H1 (cell line): Measurements from ENCODE around the gene TEKTIP1. TPM values are rescaled to one million over a fixed set of nuclear protein-coding genes. Genes with fewer than 3 reads are reported as not detected.

Experiments used
- CTCF ChIA-PET: fragments of 300-600 bp; sonication (Branson Sonifier 250); formaldehyde crosslinking; loops from one replicate; lab custom pipeline; 2021; ENCODE audit not compliant: partially characterized antibody; lab: Charles Lee
- POLR2A ChIA-PET: fragments of 300-600 bp; sonication (Branson Sonifier 250); formaldehyde crosslinking; loops from one replicate; lab custom pipeline; 2021; ENCODE audit warnings: inconsistent platforms; ENCODE audit not compliant: partially characterized antibody; lab: Charles Lee
- DNase-seq, 2 experiments: peaks; one replicate each; pipeline versions ENCODE4 v3.0.0 to v3.0.0-alpha.2; 2010 to 2022; ENCODE audit warnings: low spot score in 2 of 2, low read depth in 1 of 2, mixed read lengths in 1 of 2
- FAIRE-seq: peaks from 2 replicates; lab custom pipeline; 2011; peaks lifted over from hg19 to GRCh38; lab: Jason Lieb, UNC
- H2AFZ ChIP-seq: 2 replicates; pipeline ENCODE4 v1.8.1; 2012; ENCODE audit warnings: low read length, inconsistent platforms
- H2AK5ac ChIP-seq: 2 replicates; pipeline ENCODE4 v1.6.1; 2013; ENCODE audit warnings: low read depth, low read length
- H2BK120ac ChIP-seq: replicated peaks from 2 replicates; pipeline ENCODE3; 2013; ENCODE audit warnings: low read depth, low read length, inconsistent platforms
- H2BK12ac ChIP-seq: 2 replicates; pipeline ENCODE4 v1.6.1; 2013; ENCODE audit warnings: low read depth, low read length
- H2BK15ac ChIP-seq: 2 replicates; pipeline ENCODE4 v1.6.1; 2013; ENCODE audit warnings: low read length
- H2BK20ac ChIP-seq: 2 replicates; pipeline ENCODE4 v1.6.1; 2013; ENCODE audit warnings: low read length
- H2BK5ac ChIP-seq: 2 replicates; pipeline ENCODE4 v1.6.1; 2013; ENCODE audit warnings: low read depth, low read length
- H3K14ac ChIP-seq: 2 replicates; pipeline ENCODE4 v1.6.1; 2013; ENCODE audit warnings: inconsistent platforms; ENCODE audit not compliant: insufficient read length
- H3K18ac ChIP-seq: 2 replicates; pipeline ENCODE4 v1.6.1; 2013; ENCODE audit warnings: low read length; ENCODE audit errors: extremely low read depth
- H3K23ac ChIP-seq: 2 replicates; pipeline ENCODE4 v1.6.1; 2013; ENCODE audit warnings: inconsistent platforms; ENCODE audit not compliant: insufficient read length
- H3K23me2 ChIP-seq: 2 replicates; pipeline ENCODE4 v1.6.1; 2013; ENCODE audit warnings: low read depth, low read length
- H3K27ac ChIP-seq: 2 replicates; pipeline ENCODE4 v1.6.1; 2011; ENCODE audit warnings: low read depth, low read length, inconsistent platforms
- H3K27me3 ChIP-seq, 4 experiments: replicated peaks in 1 of 4; 1 replicate in 1 of 4; 2 replicates in 3 of 4; pipeline versions ENCODE4 v1.6.1 to v1.8.1; 2011 to 2013; ENCODE audit warnings: low read length in 3 of 4, mild to moderate bottlenecking in 3 of 4, inconsistent platforms in 2 of 4, mixed read lengths in 2 of 4, moderate library complexity in 1 of 4; ENCODE audit not compliant: control insufficient read depth in 3 of 4, insufficient read depth in 3 of 4; ENCODE audit errors: extremely low read depth in 1 of 4
- H3K36me3 ChIP-seq, 4 experiments: 2 replicates each; pipeline versions ENCODE4 v1.6.1 to v1.8.1; 2011 to 2013; ENCODE audit warnings: mild to moderate bottlenecking in 4 of 4, low read length in 3 of 4, moderate library complexity in 2 of 4, control low read depth in 1 of 4, inconsistent platforms in 1 of 4; ENCODE audit not compliant: insufficient read depth in 4 of 4, control insufficient read depth in 2 of 4
- H3K4ac ChIP-seq: replicated peaks from 2 replicates; pipeline ENCODE3; 2013; ENCODE audit warnings: low read length, low read depth, mixed read lengths, inconsistent platforms; ENCODE audit not compliant: insufficient read length
- H3K4me1 ChIP-seq, 4 experiments: replicated peaks in 1 of 4; 1 replicate in 1 of 4; 2 replicates in 3 of 4; pipeline versions ENCODE4 v1.6.1 to v1.8.1; 2011 to 2013; ENCODE audit warnings: low read length in 3 of 4, inconsistent platforms in 2 of 4, mixed read lengths in 1 of 4; ENCODE audit not compliant: insufficient read depth in 4 of 4, control insufficient read depth in 3 of 4
- H3K4me2 ChIP-seq, 2 experiments: 2 replicates each; pipeline versions ENCODE4 v1.6.1 to v1.8.1; 2011 to 2013; ENCODE audit warnings: low read depth in 2 of 2, low read length in 2 of 2, control low read depth in 1 of 2, inconsistent platforms in 1 of 2, mild to moderate bottlenecking in 1 of 2; ENCODE audit not compliant: insufficient read depth in 1 of 2
- H3K4me3 ChIP-seq, 4 experiments: fragments of 200-600, 300-600 bp in 1 of 4; sonication (generic), shearing (Covaris generic), sonication (Bioruptor Twin) in 1 of 4; 2 replicates each; pipeline versions ENCODE4 v1.5.1 to v1.8.1; 2011 to 2016; ENCODE audit warnings: low read length in 4 of 4, low read depth in 3 of 4, control low read depth in 2 of 4, inconsistent platforms in 2 of 4, mild to moderate bottlenecking in 2 of 4, mixed read lengths in 1 of 4, moderate library complexity in 1 of 4; ENCODE audit not compliant: insufficient read depth in 2 of 4; ENCODE audit errors: extremely low read depth in 1 of 4
- H3K56ac ChIP-seq: replicated peaks from 2 replicates; pipeline ENCODE3; 2013; ENCODE audit warnings: low read depth, mild to moderate bottlenecking, mixed read lengths, low read length, inconsistent platforms; ENCODE audit not compliant: insufficient read length
- H3K79me1 ChIP-seq: 2 replicates; pipeline ENCODE4 v1.6.1; 2013; ENCODE audit warnings: low read depth, low read length, control low read depth
- H3K79me2 ChIP-seq, 2 experiments: 2 replicates each; pipeline versions ENCODE4 v1.6.1 to v1.8.1; 2012 to 2013; ENCODE audit warnings: low read length in 2 of 2, mild to moderate bottlenecking in 2 of 2, inconsistent platforms in 1 of 2; ENCODE audit not compliant: insufficient read depth in 2 of 2, control insufficient read depth in 1 of 2
- H3K9ac ChIP-seq, 4 experiments: replicated peaks in 1 of 4; 1 replicate in 1 of 4; 2 replicates in 3 of 4; pipeline versions ENCODE4 v1.6.1 to v1.8.1; 2011 to 2013; ENCODE audit warnings: low read depth in 3 of 4, low read length in 3 of 4, control low read depth in 2 of 4, mild to moderate bottlenecking in 2 of 4, moderate library complexity in 2 of 4, inconsistent platforms in 1 of 4; ENCODE audit errors: extremely low read depth in 1 of 4
- H3K9me3 ChIP-seq, 2 experiments: 2 replicates each; pipeline versions ENCODE4 v1.6.1 to v1.8.1; 2012 to 2013; ENCODE audit warnings: mild to moderate bottlenecking in 2 of 2, moderate library complexity in 2 of 2, control low read depth in 1 of 2, inconsistent platforms in 1 of 2, low read depth in 1 of 2, low read length in 1 of 2, mixed read lengths in 1 of 2; ENCODE audit not compliant: insufficient read depth in 2 of 2
- H4K20me1 ChIP-seq, 2 experiments: replicated peaks in 1 of 2; 2 replicates each; pipeline versions ENCODE3 to v1.8.1; 2011 to 2013; ENCODE audit warnings: inconsistent platforms in 2 of 2, low read length in 2 of 2, mild to moderate bottlenecking in 1 of 2; ENCODE audit not compliant: insufficient read depth in 2 of 2, control insufficient read depth in 1 of 2
- H4K5ac ChIP-seq: 2 replicates; pipeline ENCODE4 v1.6.1; 2013; ENCODE audit warnings: low read length, low read depth, mixed read lengths, inconsistent platforms; ENCODE audit not compliant: insufficient read length
- H4K8ac ChIP-seq: 2 replicates; pipeline ENCODE4 v1.8.0; 2013; ENCODE audit warnings: mild to moderate bottlenecking, moderate library complexity, low read length, inconsistent platforms; ENCODE audit not compliant: insufficient read depth; ENCODE audit errors: extremely low read depth
- H4K91ac ChIP-seq: replicated peaks from 2 replicates; pipeline ENCODE3; 2013; ENCODE audit warnings: low read length, mixed read lengths, inconsistent platforms; ENCODE audit not compliant: insufficient read length
- BACH1 ChIP-seq: IDR thresholded peaks from 2 replicates; pipeline ENCODE4 v1.6.1; 2012; ENCODE audit warnings: low read length, improper control_type of control experiment
- CHD2 ChIP-seq: IDR thresholded peaks from 2 replicates; pipeline ENCODE4 v1.6.1; 2012; ENCODE audit warnings: low read length, improper control_type of control experiment
- E2F6 ChIP-seq: IDR thresholded peaks from 2 replicates; pipeline ENCODE4 v1.6.1; 2012; ENCODE audit warnings: inconsistent platforms
- TAF7 ChIP-seq: optimal IDR thresholded peaks from 2 replicates; pipeline ENCODE3; 2011; ENCODE audit warnings: low read depth, mild to moderate bottlenecking, inconsistent platforms, low read length, moderate library complexity, borderline replicate concordance
- WGBS, 2 experiments: shearing (Covaris generic) in 1 of 2; methylation state at CpG; one replicate each; pipeline versions ENCODE4 v1.1.6 to v1.1.7; 2013 to 2015; ENCODE audit warnings: low lambda C conversion rate in 2 of 2, mixed read lengths in 2 of 2, inconsistent platforms in 1 of 2, low coverage in 1 of 2, missing lambda C conversion rate in 1 of 2; ENCODE audit not compliant: insufficient replicate concordance in 2 of 2, insufficient coverage in 1 of 2, insufficient read length in 1 of 2; ENCODE audit errors: extremely low coverage in 1 of 2, missing lambda C conversion rate in 1 of 2; 5-methylcytosine and 5-hydroxymethylcytosine counted together
- polyA plus RNA-seq, 7 experiments: library from polyadenylated mRNA; depleted of rRNA in 3 of 7; stranded (reverse) in 5 of 7; unstranded in 2 of 7; fragments of >200 nt in 5 of 7; fragments of 200-250 nt in 2 of 7; gene quantifications; 1 replicate in 5 of 7; 2 replicates in 1 of 7; 4 replicates in 1 of 7; pipeline versions ENCODE4 v1.2.1 to v1.2.3, GENCODE V29; 2011 to 2013; ENCODE audit warnings: missing spikeins in 2 of 7, mixed read lengths in 2 of 7
- total RNA-seq: library from RNA; stranded (reverse); fragmentation: NEBNext Ultra II Directional; extraction: Animal tissue kit (Norgen Biotek cat#: 25700); gene quantifications from 2 replicates; pipeline ENCODE4 v1.2.1, GENCODE V29; 2021

The TEKTIP1 gene
- total and polyA plus RNA-seq, 2 of the 8 experiments (the other 6 are each of a cell fraction or from before 2014, with no cell fraction given) = 1.1 TPM; not detected in 1

GRCh38 chr19:3503036-3503572, 35.9 kb upstream of the TEKTIP1 start:
- Histone ChIP-seq H2AK5ac (no peak overlapping the region), H3K9me3 (no peaks in the 10 kb centered on the region), H4K91ac (no peak overlapping the region), H3K79me2 (peaks cover 0 to 21% of the 10 kb centered on the region in 2 experiments; a peak in 2 of 4 replicates), H3K23me2 (peaks cover 25% of the 10 kb centered on the region), H3K4ac (no peak overlapping the region), H3K27ac (no peak overlapping the region), H2BK15ac (no peak overlapping the region), H3K18ac (no peak overlapping the region), H3K4me1 (peaks cover 0 to 8% (median 7%) of the 10 kb centered on the region in 4 experiments; a peak in 5 of 7 replicates), H3K36me3 (no peaks in the 10 kb centered on the region), H3K4me3 (no peak overlapping the region), H3K4me2 (no peak overlapping the region), H2BK12ac (no peak overlapping the region), H3K9ac (no peak overlapping the region), H2BK20ac (no peak overlapping the region), H2BK5ac (no peak overlapping the region), H3K23ac (no peak overlapping the region), H3K79me1 (peaks cover 8% of the 10 kb centered on the region)
- WGBS, 2 experiments = 94% methylated on average over 13 of the region's 13 CpGs; no CpG with 5 or more reads in 1 of the 2 experiments
- no peak for FAIRE-seq
- DNase-seq = no peak
- CTCF ChIA-PET = interaction anchor here (0.6 to 1.5 kb wide), 10 partner anchors 14 to 198 kb away, joined by 3 to 5 read pairs (median 3); no protein-coding TSS in a partner anchor
- POLR2A ChIA-PET = interaction anchor here (0.6 to 6.1 kb wide), 4 partner anchors 13 to 61 kb away, joined by 3 to 58 read pairs (median 4); no protein-coding TSS in a partner anchor
- TF ChIP-seq BACH1 (no peak), TAF7 (no peak), CHD2 (no peak), E2F6 (no peak)
- TF ChIP-seq, all 59 proteins: peak for 0
- Histone ChIP-seq H2AFZ (no peak overlapping the region), H2BK120ac (no peak overlapping the region), H4K20me1 (peaks cover 4 to 7% of the 10 kb centered on the region in 2 experiments), H3K56ac (no peak overlapping the region), H3K14ac (no peak overlapping the region), H4K5ac (no peak overlapping the region), H4K8ac (no peak overlapping the region), H3K27me3 (no peaks in the 10 kb centered on the region)
